NOMO-1 treated with dmso at 0.1 percent for 144 hours (cell line): Measurements from ENCODE around the gene C5.
"Not testable (repeated sequence)": the region's sequence is repeated elsewhere in the genome, so short reads cannot be mapped to it uniquely, and the experiment has no call there.

Experiments
- DNase-seq: peaks from one replicate; lab custom pipeline; 2025; ENCODE audit not compliant: unreplicated experiment; lab: John Stamatoyannopoulos, UW

C5 gene

DNA sequence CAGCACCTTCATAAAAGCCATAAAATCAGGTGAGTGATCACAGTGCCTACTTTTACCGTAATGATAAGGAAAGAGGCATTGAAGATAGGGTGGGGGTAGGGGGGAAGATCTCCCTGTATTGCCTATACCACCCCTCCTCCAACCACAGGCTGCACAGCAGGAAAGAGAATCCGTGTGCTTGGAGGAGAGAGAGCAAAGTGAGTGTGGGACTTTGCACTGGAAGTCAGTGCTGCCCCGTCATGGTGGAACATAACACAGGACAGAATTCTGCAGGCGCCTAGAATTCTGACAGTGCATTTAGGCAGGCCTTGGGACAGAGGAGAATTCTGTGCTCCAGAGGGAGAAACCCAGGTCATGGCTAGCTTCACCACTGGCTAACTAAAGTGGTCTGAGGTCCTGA, 3.5 kb upstream of the C5 start:
- no peak for DNase-seq

DNA sequence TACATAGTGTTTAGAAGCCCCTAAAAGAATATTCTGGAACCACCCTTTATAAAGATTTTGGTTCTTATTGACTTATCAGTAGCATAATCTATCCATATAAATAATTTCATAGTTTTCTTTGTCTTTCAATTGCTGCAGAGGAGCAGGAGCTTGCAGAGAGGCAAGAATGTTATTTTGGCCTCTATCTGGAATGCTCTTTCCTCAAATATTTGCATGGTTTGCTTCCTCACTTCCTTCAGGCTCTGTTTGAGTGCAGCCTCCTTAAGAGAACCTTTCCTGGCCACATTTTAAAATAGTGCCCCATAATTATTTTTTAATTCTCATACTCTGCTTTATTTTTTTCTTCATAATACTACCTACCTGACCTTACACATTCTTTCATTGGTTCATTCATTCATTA, 1.5 kb downstream of the C5 start:
- DNase-seq, result no peak

DNA sequence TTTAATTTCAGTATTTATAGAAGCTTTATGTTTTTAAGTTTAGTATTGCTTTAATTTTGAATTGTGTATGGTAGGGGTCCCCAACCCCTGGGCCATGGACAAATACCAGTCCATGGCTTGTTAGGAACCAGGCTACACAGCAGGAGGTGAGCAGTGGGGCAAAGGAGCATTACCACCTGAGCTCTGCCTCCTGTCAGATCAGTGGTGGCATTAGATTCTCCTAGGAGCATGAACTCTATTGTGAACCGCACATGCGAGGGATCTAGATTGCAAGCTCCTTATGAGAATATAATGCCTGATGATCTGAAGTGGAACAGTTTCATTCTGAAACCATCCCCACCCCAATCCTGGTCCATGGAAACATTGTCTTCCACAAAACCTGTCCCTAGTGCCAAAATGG, 1.9 kb downstream of the C5 start:
- no peak for DNase-seq

DNA sequence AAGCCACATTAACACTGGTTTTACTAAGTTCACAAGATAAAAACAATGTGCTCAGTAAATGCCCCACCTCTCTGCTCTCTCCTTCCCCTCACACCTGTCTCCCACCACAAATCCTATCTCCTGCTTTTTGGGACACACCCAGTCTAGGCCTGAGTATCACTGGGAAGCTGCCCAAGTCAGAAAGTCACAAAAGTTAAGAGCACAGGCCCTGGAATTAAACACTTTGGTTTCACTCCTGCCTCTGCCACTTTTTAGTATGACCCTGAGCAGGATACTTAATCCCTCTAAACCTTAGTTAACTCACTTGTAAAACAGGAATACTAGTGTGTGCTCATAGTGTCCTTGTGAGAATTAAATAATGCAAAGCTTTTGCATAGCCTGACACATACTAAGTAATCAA, 11.3 kb downstream of the C5 start:
- DNase-seq, result no peak

DNA sequence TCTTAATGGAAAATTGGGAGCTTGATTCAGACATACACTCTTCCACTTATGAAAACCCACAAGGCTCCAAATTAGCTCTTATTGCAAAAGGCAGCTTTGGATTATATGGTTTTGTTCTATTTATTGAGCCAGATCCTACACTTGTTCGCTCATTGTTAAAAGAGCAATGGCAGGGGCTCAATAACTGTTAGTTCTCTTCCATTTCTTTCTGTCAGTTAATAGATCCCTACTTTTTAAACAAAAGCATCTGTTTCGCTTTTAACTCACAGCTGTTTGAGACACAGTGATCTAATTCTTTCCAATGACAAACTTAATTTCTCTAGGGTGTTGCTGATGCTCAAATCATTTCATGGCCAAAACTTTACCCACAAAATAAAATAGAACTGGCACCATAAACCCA, 11.7 kb downstream of the C5 start:
- no peak for DNase-seq

DNA sequence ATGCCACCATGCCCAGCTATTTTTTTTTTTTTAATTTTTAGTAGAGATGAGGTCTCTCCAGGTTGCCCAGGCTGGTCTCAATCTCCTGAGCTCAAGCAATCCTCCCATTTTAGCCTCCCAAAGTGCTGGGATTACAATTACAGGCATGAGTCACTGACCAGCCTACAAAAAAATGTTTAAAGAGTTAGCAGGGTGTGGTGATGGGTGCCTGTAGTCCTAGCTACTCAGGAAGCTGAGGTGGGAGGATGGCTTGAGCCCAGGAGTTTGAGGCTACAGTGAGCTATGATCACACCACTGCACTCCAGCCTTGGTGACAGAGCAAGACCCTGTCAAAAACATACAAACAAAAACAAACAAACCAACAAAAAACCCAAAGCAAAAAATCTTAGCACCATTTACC, 14.4 kb downstream of the C5 start:
- not testable (repeated sequence) for DNase-seq

DNA sequence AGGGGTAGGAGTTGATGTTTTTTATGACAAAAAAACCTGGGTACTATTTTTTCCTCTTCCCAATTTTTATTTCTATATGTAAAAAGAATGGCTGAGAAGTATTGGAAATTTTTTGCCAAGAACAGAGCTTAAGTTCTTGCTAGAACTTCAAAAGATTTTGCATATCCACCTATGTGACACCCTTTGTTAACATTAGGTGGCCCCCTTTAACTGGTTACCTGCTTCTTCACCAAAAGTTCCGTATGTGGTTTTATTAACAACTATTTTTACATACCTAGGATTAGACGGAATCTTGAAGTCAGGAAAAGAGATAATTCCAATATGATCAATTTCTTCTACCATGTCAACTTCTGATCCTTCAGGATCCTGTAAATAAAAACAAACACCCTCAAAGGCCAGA, 15.5 kb downstream of the C5 start:
- DNase-seq, result no peak

DNA sequence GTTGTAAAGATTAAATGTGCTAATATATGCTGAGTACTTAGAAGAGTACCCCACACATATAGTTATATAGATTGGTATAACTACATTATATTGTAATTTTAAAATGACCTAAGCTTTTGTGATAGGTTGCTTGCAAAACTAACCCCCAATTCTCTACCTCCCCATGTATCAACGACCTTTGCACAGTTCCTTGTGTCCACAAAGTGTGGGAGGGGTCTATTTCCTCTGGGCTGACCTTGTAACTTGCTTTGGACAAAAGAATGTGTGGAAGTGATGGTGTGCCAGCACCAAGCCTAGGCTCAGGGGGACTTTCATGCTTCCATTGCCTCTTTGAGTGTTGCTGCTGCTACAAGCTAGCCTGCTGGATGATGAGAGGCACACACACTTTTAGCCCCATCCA, 20.6 kb downstream of the C5 start:
- DNase-seq, result no peak

DNA sequence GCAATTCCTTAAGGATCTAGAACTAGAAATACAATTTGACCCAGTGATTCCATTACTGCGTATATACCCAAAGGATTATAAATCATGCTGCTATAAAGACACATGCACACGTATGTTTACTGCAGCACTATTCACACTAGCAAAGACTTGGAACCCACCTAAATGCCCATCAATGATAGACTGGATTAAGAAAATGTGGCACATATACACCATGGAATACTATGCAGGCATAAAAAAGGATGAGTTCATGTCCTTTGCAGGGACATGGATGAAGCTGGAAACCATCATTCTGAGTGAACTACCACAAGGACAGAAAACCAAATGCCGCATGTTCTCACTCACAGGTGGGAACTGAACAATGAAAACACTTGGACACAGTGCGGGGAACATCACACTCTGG, 21.8 kb downstream of the C5 start:
- DNase-seq, result not testable (repeated sequence)

DNA sequence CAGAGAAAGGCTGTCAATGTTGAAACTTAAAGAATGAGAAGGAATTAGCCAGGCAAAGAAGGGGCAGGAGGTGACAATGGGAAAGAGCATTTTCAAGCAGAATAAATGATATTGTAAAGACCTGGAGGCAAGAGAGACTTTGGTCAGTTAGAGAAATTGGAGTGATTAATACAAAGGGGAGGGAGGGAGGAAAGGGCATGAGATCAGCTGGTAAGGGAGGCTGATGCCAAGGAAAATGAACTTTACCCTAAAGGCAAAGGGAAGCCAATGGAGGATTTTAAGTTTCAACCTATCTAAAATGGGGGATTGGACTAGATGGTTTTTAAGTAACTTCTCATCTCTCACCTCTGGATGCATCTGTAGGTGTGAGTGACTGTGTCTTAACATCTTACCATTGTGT, 23.3 kb downstream of the C5 start:
- no peak for DNase-seq

DNA sequence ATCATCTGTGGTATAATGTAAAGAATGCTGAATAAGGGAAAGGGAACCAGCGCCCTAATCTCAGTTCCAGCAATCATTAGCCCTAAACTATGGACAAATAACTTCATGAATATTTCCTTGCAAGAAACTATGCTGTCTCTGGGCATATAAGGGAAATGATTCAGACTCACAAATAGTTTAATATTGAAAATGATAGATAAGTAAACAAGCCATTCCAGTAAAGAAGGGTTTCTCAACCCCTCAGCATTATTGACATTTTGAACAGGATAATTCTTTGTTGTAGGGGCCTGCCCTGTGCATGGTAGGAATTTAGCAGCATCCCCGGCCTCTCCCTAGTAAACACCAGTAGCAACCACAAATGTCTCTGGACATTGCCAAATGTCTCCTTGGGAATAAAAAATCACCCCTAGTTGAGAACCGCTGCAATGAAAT, 23.8 kb downstream of the C5 start:
- DNase-seq, result no peak

DNA sequence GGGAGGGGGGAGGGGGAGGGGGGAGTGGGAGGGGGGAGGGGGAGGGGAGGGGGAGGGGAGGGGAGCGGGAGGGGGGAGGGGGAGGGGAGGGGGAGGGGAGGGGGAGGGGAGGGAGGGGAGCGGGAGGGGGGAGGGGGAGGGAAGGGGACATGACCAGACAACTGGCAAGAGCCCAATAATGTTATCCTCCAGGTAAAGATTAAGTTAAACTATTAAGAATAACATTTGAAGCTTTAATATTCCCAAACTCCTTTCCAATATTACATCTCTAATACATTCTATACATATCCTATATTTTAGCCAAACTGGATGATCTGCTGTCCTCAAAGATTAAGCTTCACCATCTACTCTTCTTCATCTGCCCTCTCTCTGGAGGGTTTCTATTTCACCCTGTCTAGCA, 25.8 kb downstream of the C5 start:
- no peak for DNase-seq

DNA sequence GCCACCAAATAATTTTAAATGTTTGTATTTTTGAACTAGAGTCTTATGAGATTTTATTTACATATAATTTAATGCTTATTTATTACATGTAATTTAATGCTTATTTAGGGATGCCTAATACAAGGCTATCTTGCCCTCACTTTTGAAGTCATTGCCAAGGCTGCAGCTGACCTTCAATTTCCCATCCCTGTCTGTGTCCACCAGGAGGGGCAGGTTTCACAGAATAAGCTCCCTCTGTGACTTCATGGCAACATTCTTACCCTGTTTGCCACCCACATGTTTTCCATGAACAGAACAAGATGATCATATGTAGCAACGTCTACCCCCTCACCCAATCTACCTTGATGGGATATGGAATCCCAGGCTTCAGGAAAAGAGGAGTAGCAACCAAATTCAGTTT, 27.0 kb downstream of the C5 start:
- no peak for DNase-seq

DNA sequence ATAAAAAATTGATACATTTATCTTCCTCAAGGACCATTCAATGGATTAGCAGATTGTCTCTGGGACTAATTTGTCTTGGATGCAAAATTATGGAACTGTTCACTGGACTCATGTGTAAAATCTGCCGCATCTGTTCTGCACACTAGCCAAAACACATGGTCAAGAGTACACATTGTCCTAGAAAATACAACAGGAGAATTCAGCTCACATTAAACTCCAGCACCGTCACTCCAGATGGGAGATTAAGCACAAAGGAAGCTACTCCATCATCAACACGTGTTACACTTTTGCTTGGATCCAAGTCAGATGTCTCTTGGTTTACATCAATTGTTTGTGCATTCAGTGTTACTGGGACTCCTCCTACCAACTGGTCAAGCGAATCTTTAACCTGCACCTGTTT, 28.8 kb downstream of the C5 start:
- no peak for DNase-seq

DNA sequence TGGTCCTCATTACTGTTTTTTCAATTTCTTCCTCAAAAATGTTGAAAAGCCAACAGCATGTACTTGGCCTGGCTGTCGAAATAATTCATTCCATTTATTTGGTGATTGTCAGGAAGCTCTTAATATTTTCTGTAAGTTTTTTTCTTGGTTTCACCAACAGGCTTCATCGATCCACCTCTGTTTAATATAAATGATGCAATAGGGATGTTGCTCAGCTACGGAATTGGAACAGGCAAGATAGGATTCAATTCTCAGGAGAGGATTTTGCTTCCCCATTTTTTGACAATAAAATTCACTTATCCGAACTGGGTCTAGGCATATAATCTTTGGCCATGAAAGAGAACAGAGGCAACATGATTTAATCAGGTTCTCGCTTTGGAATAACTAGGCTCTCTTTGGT, 30.8 kb downstream of the C5 start:
- no peak for DNase-seq

DNA sequence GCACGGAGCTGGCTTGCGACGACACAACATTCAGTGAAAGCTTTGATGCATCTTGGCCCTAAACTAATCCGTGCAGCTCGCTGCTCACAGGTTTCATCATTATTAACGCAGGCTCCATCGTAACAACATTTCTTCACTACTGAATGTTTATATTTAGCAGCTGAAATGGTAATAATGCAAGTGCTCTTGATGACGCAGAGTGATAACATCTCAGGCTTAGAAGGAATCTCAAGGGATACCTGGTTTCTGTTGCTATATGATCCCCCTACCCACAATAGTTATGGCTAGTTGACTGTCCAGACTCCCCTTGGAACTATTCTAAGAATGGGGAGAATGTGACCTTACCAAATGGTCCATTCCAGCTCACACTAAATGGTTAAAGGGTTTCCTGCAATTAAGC, 36.2 kb downstream of the C5 start:
- DNase-seq, result no peak

DNA sequence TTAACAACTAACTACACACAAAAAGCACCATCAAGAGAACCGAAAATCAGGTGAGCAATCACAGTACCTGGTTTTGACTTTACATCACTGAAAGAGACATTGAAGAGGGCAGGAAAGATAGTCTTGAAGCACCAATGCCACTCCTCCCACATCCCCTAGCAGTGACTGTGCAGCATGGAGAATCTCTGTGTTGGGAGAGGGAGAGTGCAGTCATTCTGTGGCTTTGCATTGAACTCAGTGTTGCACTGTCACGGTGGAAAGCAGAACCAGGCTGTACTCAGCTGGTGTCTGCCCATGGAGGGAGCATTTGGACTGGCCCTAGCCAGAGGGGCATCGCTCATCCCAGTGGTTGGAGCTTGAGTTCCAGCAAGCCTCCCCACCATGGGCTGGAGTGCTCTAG, 40.4 kb downstream of the C5 start:
- no peak for DNase-seq

DNA sequence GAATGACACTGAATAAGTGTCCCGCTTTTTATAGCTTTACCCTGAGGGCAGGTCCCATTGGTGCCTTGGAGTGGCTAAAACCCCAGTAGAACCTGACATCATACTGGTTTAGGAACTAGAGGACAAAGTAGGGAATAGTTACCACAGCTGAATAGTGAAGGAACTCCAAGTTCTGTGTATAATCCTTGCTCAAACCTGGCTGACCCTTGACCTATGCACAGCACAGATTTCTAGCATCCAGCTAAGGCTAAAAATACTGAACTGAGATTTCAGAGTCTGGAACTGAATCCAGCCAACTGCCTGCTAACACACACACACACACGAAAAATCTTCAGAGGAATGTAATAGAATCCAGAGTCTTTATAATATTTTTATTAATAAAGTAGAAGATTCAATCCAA, 50.8 kb downstream of the C5 start:
- no peak for DNase-seq

DNA sequence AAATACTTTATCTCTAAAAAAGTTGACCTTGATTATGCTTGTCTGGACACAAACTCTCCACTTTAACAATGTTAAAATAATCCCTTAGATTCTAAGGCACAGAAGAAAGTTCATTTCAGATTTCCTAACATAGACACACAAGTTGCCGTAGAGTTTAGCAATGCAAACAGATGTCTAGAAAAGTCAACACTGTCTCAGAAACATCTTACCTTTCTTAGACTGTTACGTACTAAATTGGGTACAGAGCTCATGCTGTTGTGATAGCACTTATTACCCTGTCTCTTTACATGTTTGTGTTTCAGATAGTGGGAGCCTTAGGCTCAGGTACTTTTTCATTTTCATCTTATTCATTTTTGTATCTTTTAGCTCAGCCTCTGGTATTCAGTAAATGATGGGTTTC, 52.0 kb downstream of the C5 start:
- DNase-seq, result no peak

DNA sequence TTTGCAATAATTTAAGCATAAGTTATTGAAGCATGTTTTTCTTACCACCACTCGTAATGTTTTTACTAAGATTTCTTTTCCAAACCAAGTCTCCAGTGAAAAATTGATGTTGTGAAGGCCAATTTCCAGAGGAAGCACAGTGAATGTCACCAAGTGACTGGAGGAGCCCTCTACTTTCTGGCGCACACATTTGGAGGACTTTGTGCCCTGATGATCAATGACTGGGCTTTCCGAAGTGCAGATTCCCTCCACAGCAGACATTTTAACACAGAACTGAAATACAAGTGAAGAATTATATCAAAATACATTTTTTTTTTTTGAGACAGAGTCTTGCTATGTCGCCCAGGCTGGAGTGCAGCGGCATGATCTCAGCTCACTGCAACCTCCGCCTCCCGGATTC, 52.6 kb downstream of the C5 start:
- no peak for DNase-seq

DNA sequence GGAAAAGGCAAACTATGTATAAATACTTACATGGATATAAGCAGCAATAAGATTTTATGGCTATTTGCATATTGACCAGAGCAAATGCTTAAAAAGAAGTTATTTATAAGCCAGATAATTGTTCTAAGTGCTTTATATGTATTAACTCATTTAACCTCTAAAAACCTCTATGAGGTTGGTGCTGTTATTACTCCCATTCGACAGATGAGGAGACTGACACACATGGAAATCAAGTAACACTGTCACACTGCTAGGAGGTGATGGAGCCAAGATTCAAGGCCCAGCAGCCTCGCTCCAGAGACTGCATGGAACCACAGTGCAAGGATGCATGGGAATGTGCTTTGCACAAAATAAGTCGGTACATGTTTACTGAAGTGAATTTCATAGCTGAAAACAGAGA, 53.7 kb downstream of the C5 start:
- no peak for DNase-seq

DNA sequence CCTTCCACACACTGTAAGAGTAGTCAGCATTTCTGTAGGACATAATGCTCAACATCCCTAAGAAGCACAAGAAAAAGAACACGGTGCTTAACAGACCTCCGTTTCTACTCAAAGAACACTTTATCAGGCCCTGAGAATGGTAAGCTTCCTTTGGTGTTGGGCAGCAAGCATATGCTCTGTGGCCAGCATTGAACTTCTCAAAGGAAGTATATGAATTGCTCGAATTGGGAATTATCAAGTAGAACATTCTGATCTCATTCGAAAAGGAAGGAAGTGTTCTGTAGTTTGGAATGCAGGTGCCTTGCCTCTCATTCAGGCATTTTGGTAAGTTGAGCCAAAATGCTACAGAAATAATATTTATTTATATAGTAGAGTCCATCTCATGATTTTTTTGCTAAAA, 61.0 kb downstream of the C5 start:
- no peak for DNase-seq

DNA sequence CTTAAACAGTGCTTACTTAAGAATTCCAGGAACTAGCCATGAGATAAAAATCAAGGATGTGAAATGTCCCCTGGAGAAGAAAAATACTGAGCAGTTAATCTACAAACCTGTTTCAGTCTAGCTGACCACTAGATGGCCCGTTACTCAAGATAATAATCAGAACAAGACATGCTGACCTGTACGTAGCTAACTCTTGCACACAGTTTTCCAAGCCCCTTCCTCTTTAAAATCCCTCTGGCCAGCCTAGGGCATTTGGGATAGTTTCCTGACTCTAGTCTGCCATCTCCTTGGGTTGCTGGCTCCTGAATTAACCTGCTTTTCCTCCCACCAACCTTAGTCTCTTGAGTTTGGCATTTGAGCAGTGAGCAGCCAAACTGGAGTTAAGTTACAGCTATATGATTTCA, 64.3 kb downstream of the C5 start:
- DNase-seq, result no peak

DNA sequence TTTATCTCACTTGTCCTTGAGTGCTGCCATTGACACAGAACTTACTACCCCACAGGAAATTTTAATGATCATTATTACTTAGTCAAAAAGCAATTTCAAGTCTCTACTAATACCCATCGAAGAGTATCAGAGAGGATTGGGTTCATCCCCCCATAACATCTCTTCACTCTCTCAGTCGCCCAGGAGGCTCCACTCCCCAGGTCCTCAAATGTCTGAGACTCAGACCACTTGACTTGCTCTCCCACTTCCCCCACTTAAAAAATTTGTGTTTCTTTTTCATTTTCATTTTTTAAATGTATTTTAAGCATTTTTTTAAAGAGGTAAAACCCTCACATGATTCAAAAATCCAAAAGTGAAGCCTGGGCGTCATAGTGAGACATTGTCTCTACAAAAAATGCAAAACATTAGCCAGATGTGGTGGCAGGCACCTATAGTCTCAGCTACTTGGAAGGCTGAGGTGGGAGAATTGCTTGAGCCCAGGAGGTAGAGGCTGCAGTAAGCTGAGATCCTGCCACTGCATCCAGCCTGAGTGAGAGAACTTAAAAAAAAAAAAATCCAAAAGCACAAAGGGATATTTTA, 66.7 kb downstream of the C5 start:
- no peak for DNase-seq
